HUES64 (cell line): ENCODE measurements around the gene FOXD4L6.
"Not testable (repeated sequence)": the region's sequence is repeated elsewhere in the genome, so short reads cannot be mapped to it uniquely, and the experiment has no call there.

Experiments used
- H3K27ac ChIP-seq: 2 replicates; pipeline ENCODE4 v1.7.0; 2013; ENCODE audit warnings: low read depth, low read length, inconsistent platforms
- H3K27me3 ChIP-seq: 2 replicates; pipeline ENCODE4 v1.6.1; 2013; ENCODE audit warnings: mild to moderate bottlenecking, low read length; ENCODE audit not compliant: insufficient read depth
- H3K36me3 ChIP-seq: 2 replicates; pipeline ENCODE4 v1.6.1; 2013; ENCODE audit warnings: mild to moderate bottlenecking, low read length; ENCODE audit not compliant: insufficient read depth
- H3K4me1 ChIP-seq: 2 replicates; pipeline ENCODE4 v1.6.1; 2013; ENCODE audit warnings: mild to moderate bottlenecking, low read length, moderate library complexity; ENCODE audit not compliant: insufficient read depth
- H3K4me3 ChIP-seq: 2 replicates; pipeline ENCODE4 v1.5.1; 2013; ENCODE audit warnings: mild to moderate bottlenecking, low read length, moderate library complexity
- H3K9ac ChIP-seq: 2 replicates; pipeline ENCODE4 v1.6.1; 2013; ENCODE audit warnings: mild to moderate bottlenecking, low read depth, low read length
- H3K9me3 ChIP-seq: 2 replicates; pipeline ENCODE4 v1.6.1; 2013; ENCODE audit warnings: low read depth, low read length; ENCODE audit not compliant: insufficient read depth
- WGBS: fragments of 150-250, 120-280 bp; methylation state at CpG from one replicate; pipeline ENCODE4 v1.1.7; 2013; ENCODE audit warnings: missing lambda C conversion rate; 5-methylcytosine and 5-hydroxymethylcytosine counted together

The FOXD4L6 gene

DNA sequence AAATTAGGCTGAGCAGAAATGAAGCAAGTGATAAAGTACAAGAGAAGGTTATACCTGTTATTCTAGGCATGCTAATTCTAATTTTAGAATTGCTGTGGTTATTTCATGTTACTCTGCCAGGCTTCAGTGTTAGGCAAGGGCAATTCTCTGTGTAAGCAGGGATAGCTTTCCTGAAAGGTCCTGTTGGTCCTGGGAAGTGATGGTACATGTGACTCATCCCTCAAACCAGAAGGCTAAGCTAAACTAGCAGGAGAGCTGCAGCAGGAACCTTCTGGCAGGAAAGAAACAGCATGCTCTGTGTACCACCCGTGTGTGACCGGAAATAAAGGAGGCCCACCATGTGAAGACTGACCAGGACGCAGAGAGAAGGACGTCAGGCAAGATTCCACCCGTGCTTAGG lies 8.8 kb downstream of the FOXD4L6 start:
- not testable (repeated sequence) for H3K4me3 ChIP-seq, H3K27ac ChIP-seq, H3K9ac ChIP-seq, H3K4me1 ChIP-seq, H3K9me3 ChIP-seq, H3K36me3 ChIP-seq
- H3K27me3 ChIP-seq = peaks cover 26% of the 10 kb centered on the region
- no CpG with 5 or more reads among the region's 5 CpGs for WGBS

DNA sequence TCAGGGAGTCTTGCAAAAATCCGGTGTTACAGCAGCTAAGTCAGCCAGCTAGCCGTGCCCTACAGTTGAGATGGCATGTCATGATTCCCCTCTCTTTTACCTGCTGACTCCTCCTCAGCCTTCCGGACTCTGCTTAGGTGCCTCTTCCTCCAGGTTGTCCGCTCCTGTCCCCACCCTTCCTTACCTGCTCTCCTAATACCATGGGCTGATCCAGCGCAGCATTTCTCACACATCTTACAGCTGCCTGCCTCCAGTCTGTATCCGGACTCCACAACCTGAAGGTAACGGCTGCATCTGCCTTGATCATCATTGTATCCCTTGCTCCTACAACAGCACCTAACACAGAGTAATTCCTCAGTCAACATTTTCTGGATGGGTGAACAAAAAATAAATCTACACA lies 9.2 kb downstream of the FOXD4L6 start:
- not testable (repeated sequence) for H3K27ac ChIP-seq, H3K36me3 ChIP-seq, H3K4me1 ChIP-seq, H3K9ac ChIP-seq, H3K4me3 ChIP-seq, H3K9me3 ChIP-seq
- WGBS = 51% methylated on average over 5 of the region's 7 CpGs
- peaks cover 24% of the 10 kb centered on the region for H3K27me3 ChIP-seq

DNA sequence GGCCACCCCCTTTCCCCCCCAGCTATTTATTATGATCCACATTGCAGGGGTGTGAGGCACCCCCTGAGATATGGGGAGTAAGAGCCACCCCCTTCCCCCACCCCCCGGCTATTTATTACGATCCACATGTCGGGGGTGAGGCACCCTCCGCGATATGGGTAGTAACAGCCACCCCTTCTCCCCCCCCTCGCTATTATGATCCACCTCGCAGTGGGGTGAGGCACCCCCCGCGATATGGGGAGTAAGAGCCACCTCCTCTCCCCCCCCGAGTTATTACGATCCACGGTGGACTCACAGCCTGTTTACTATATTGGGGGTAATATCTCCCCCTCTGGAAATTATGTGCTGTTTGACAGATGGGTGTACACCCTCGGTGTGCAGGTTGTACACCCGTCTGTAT lies 15.1 kb downstream of the FOXD4L6 start:
- H3K4me3 ChIP-seq, H3K9me3 ChIP-seq, H3K27ac ChIP-seq, H3K36me3 ChIP-seq, H3K9ac ChIP-seq, H3K4me1 ChIP-seq: not testable (repeated sequence)
- H3K27me3 ChIP-seq = peaks cover 14% of the 10 kb centered on the region
- no CpG with 5 or more reads among the region's 14 CpGs for WGBS

DNA sequence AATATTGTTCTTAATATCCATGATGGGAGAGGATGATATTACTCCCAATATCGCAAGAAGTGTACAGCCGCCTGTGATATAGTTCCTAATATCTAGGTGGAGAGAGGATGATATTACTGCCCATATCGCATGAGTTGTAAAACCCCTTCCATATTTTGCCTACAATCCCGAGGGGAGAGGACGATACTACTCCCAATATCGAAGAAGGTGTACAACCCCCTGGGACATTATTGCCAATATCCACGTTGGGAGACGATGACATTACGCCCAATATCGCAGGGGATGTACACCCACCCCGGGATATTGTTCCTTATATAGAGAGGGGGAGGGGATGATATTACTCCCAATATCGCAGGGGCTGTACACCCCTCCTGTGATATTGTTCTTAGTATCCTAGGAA lies 17.1 kb downstream of the FOXD4L6 start:
- not testable (repeated sequence) for H3K27ac ChIP-seq, H3K36me3 ChIP-seq, H3K4me1 ChIP-seq, H3K9me3 ChIP-seq, H3K9ac ChIP-seq, H3K4me3 ChIP-seq
- WGBS = 88% methylated on average over 10 of the region's 12 CpGs
- peaks cover 27% of the 10 kb centered on the region for H3K27me3 ChIP-seq

DNA sequence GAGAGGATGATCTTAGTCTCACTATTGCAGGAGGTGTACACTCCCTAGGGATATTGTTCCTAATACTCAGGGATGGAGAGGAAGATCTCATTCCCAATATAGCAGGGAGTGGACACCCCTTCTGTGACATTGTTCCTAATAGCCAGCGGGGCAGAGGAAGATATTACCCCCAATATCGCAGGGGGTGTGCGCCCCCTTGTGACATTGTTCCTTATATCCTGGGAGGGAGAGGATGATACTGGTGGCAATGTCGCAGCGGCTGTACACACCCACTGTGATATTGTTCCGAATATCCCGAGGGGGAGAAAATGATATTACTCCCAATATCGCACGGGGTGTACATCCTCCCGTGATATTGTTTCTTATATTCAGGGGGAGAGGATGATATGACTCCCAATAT lies 17.6 kb downstream of the FOXD4L6 start:
- H3K4me3 ChIP-seq, H3K36me3 ChIP-seq, H3K4me1 ChIP-seq, H3K9ac ChIP-seq, H3K9me3 ChIP-seq, H3K27ac ChIP-seq: not testable (repeated sequence)
- H3K27me3 ChIP-seq = peaks cover 29% of the 10 kb centered on the region
- 37% methylated on average over 5 of the region's 10 CpGs for WGBS

DNA sequence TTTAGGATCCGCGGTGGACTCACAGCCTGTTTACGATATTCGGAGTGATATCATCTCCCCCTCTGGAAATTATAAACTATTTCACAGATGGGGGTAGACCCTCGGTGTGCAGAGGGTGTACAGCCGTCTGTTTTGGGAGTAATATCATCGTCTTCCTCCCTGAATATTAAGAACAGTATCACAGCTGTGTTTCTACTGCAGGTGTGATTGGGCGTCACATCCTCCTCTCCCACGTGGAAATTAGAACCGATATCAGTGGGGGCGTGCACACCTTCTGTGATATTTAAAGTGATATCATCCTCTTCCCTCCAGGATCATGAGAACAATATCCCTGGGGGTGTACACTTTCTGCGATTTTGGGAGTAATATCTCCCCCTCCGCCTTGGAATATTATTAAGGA lies 19.2 kb downstream of the FOXD4L6 start:
- peaks cover 38% of the 10 kb centered on the region for H3K27me3 ChIP-seq
- not testable (repeated sequence) for H3K4me3 ChIP-seq, H3K36me3 ChIP-seq, H3K9me3 ChIP-seq, H3K27ac ChIP-seq, H3K4me1 ChIP-seq, H3K9ac ChIP-seq
- WGBS = 41% methylated on average over 4 of the region's 13 CpGs

DNA sequence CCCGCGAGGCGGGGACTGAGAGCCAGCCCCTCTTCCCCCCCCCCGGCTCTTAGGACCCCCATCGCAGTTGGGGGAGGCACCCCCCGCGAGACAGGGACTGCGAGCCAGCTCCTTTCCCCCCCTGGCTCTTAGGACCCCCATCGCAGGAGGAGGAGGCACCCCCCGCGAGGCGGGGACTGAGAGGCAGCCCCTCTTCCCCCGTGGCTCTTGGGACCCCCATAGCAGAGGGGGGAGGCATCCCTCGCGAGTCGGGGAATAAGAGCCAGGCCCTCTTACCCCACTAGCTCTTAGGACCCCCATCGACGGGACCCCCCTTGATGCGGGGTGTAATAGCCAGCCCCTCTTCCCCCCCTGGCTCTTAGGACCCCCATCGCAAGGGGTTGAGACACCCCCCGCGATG lies 19.7 kb downstream of the FOXD4L6 start:
- H3K4me3 ChIP-seq, H3K27ac ChIP-seq, H3K9me3 ChIP-seq, H3K4me1 ChIP-seq, H3K36me3 ChIP-seq, H3K9ac ChIP-seq: not testable (repeated sequence)
- peaks cover 38% of the 10 kb centered on the region for H3K27me3 ChIP-seq
- 20% methylated on average over 1 of the region's 22 CpGs for WGBS

DNA sequence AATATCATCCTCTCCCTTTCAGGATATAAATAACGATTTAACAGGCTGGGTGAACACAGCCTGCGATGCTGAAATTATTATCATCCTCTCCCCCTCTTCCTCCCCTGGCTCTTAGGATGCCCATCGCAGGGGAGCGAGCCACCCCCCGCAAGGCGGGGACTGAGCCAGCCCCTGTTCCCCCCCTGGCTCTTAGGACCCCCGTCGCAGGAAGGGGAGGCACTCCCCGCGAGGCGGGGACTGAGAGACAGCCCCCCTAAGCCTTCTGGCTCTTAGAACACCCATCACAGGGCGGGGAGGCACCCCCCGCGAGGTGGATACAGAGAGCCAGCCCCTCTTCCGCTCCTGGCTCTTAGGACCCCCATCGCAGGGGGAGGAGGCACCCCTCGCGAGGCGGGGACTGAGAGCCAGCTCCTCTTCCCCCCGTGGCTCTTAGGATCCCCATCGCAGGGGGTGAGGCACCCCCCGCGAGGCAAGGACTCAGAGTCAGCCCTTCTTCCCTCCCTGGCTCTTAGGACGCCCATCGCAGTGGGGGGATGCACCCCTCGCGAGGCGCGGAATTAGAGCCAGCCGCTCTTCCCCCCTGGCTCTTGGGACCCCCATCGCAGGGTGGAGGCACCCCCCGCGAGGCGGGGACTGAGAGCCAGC lies 21.9 kb downstream of the FOXD4L6 start:
- H3K4me3 ChIP-seq, H3K27ac ChIP-seq, H3K4me1 ChIP-seq, H3K9me3 ChIP-seq, H3K9ac ChIP-seq, H3K36me3 ChIP-seq: not testable (repeated sequence)
- WGBS = 35% methylated on average over 17 of the region's 34 CpGs
- peaks cover 42% of the 10 kb centered on the region for H3K27me3 ChIP-seq

DNA sequence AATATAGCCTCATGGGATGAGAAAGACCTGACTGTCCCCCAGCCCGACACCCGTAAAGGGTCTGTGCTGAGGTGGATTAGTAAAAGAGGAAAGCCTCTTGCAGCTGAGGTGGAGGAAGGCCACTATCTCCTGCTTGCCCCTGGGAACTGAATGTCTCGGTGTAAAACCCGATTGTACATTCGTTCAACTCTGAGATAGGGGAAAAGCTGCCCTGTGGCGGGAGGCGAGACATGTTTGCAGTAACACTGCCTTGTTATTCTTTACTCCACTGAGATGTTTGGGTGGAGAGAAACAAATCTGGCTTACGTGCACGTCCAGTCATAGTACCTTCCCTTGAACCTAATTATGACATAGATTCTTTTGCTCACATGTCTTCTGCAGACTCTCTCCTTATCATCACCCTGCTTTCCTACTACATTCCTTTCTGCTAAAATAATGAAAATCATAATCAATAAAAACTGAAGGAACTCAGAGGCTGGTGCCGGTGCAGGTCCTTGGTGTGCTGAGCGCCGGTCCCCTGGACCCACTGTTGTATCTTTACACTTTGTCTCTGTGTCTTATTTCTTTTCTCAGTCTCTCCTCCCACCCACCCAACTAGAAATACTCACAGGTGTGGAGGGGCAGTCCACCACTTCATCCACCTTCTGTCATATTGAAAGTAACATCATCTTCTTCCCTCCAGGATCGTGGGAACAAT lies 22.8 kb downstream of the FOXD4L6 start:
- WGBS = 81% methylated on average over 6 of the region's 13 CpGs

DNA sequence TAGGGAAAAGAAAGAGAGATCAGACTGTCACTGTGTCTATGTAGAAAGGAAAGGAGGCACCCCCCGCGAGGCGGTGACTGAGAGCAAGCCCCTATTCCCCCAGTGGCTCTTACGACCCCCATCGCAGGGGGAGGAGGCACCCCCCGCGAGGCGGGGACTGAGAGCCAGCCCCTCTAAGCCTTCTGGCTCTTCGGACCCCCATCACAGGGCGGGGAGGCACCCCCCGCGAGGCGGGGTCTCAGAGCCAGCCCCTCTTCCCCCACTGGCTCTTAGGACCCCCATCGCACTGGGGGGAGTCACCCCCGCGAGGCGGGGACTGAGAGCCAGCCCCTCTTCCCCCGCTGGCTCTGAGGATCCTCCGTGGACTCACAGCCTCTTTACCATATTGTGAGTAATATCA lies 23.9 kb downstream of the FOXD4L6 start:
- H3K27ac ChIP-seq, H3K9ac ChIP-seq, H3K4me3 ChIP-seq, H3K4me1 ChIP-seq, H3K36me3 ChIP-seq, H3K9me3 ChIP-seq: not testable (repeated sequence)
- 53% methylated on average over 2 of the region's 19 CpGs for WGBS
- peaks cover 39% of the 10 kb centered on the region for H3K27me3 ChIP-seq

More for the DNA sequence above, 22.8 kb downstream of the FOXD4L6 start:
- not testable (repeated sequence) for H3K36me3 ChIP-seq, H3K4me3 ChIP-seq, H3K9ac ChIP-seq, H3K9me3 ChIP-seq, H3K27ac ChIP-seq, H3K4me1 ChIP-seq
- peaks cover 39% of the 10 kb centered on the region for H3K27me3 ChIP-seq

DNA sequence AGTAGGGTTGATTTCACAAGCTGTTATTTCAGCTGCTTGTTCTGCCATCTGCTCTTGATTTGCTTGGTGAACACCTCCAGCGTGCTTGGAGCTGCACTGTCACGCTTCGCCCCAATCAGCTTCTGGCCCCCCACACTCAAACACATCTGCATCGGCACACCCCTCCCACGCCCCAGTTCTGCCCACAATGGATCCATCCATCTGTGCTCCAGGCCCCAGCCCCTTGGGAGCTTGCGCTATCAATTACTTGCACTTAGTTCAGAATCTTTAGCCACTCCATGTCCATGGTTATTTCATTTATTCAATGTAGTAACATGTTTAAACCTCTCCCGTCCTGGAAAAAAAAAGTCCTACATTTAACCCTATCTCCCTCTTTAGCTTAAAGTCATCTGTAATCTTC lies 28.0 kb downstream of the FOXD4L6 start:
- H3K4me3 ChIP-seq, H3K27ac ChIP-seq, H3K9ac ChIP-seq, H3K36me3 ChIP-seq, H3K4me1 ChIP-seq, H3K9me3 ChIP-seq: not testable (repeated sequence)
- WGBS = 65% methylated on average over 4 of the region's 7 CpGs
- H3K27me3 ChIP-seq = peaks cover 23% of the 10 kb centered on the region

DNA sequence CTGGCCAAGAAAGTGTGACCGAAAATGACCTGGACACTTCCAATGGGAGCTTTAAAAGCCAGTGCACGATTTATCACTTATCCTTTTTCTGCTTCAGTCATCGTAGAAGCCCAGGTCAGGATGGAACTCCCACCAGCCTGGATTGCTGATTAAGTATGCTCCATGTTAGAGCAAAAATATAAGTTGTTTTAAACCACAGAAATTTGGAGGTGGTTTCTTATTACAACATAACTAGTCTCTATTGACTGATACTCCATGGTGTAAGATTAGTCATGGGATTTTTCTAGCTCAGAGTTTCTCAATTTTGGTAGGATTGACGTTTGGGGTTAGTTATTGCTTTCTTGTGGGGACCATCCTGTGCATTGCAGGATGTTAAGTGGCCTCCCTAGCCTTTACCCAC lies 29.7 kb downstream of the FOXD4L6 start:
- H3K27ac ChIP-seq, H3K4me3 ChIP-seq, H3K9me3 ChIP-seq, H3K36me3 ChIP-seq, H3K4me1 ChIP-seq, H3K9ac ChIP-seq: not testable (repeated sequence)
- H3K27me3 ChIP-seq = peaks cover 18% of the 10 kb centered on the region
- 83% methylated on average over 3 of the region's 4 CpGs for WGBS
